A549 (cell line): ENCODE data around the gene M6PR. TPM values are rescaled to one million over a fixed set of nuclear protein-coding genes. Genes with fewer than 3 reads are reported as not detected.

Source experiments
- ATAC-seq, 2 experiments: fragments of 200-7000 bp in 1 of 2; fragments of >200 bp in 1 of 2; cut with Nextera tagmentation in 1 of 2; cut with Tn5 transposase in 1 of 2; 3 replicates each; pipeline versions ENCODE4 v1.8.0 to v1.9.1; 2018 to 2020; ENCODE audit warnings: mild to moderate bottlenecking in 1 of 2, moderate library complexity in 1 of 2
- CTCF ChIA-PET: fragments of 300-600 bp; sonication (Branson Sonifier 250); formaldehyde crosslinking; extraction: SDS; loops from one replicate; lab custom pipeline; 2021; ENCODE audit warnings: antibody characterized with exemption, inconsistent platforms; lab: Yijun Ruan, JAX
- POLR2A ChIA-PET: fragments of 350-600 bp; formaldehyde crosslinking; extraction: SDS; loops from one replicate; lab custom pipeline; 2021; ENCODE audit warnings: antibody characterized with exemption, inconsistent platforms; lab: Yijun Ruan, JAX
- DNase-seq, 2 experiments: peaks; one replicate each; pipeline versions ENCODE4 v3.0.0 to v3.0.0-alpha.2; 2011 to 2016; ENCODE audit warnings: low read depth in 1 of 2, low spot score in 1 of 2
- FAIRE-seq: peaks from 2 replicates; lab custom pipeline; 2011; peaks lifted over from hg19 to GRCh38; lab: Jason Lieb, UNC
- H3K27ac ChIP-seq, 2 experiments: fragments of >200 bp; sonication (Bioruptor Twin); formaldehyde crosslinking; 3 replicates each; pipeline ENCODE4 v1.5.1; 2016 to 2017
- H3K4me1 ChIP-seq: fragments of >200 bp; sonication (Bioruptor Twin); formaldehyde crosslinking; 3 replicates; pipeline ENCODE4 v1.6.1; 2016
- H3K4me2 ChIP-seq: fragments of >200 bp; sonication (Bioruptor Twin); formaldehyde crosslinking; 3 replicates; pipeline ENCODE4 v1.6.1; 2016
- H3K4me3 ChIP-seq: fragments of >200 bp; sonication (Bioruptor Twin); formaldehyde crosslinking; 3 replicates; pipeline ENCODE4 v1.5.1; 2016
- H3K9me3 ChIP-seq: fragments of >200 bp; sonication (Bioruptor Twin); formaldehyde crosslinking; 3 replicates; pipeline ENCODE4 v1.6.1; 2016
- BCL3 ChIP-seq: fragments of >200 bp; sonication (Bioruptor Twin); formaldehyde crosslinking; IDR thresholded peaks from 3 replicates; pipeline ENCODE4 v1.6.1; 2016
- BHLHE40 ChIP-seq: IDR thresholded peaks from 2 replicates; pipeline ENCODE4 v1.6.1; 2012; ENCODE audit warnings: low read depth, low read length, inconsistent platforms
- CBX2 ChIP-seq: fragments of 200-600 bp; sonication (generic); IDR thresholded peaks from 2 replicates; pipeline ENCODE4 v1.6.1; 2016; ENCODE audit warnings: low read depth, mild to moderate bottlenecking, borderline replicate concordance
- CBX8 ChIP-seq: fragments of 200-600 bp; sonication (generic); IDR thresholded peaks from 2 replicates; pipeline ENCODE4 v1.6.1; 2016
- CHD2 ChIP-seq: fragments of 150-350 bp; IDR thresholded peaks from 2 replicates; pipeline ENCODE4 v1.6.1; 2014; ENCODE audit warnings: low read length; ENCODE audit not compliant: partially characterized antibody
- CTCF ChIP-seq: fragments of >200 bp; sonication (Bioruptor Twin); formaldehyde crosslinking; IDR thresholded peaks from 3 replicates; pipeline ENCODE4 v1.5.1; 2016
- EHF ChIP-seq: fragments of 250-450 bp; sonication (Bioruptor Pico); IDR thresholded peaks from 2 replicates; pipeline ENCODE4 v1.5.0; 2020; ENCODE audit warnings: mild to moderate bottlenecking
- ELK1 ChIP-seq: fragments of 150-350 bp; IDR thresholded peaks from 2 replicates; pipeline ENCODE4 v1.6.1; 2014; ENCODE audit warnings: low read depth, mild to moderate bottlenecking, low read length
- EP300 ChIP-seq, 2 experiments: fragments of >200 bp; sonication (Bioruptor Twin); formaldehyde crosslinking; IDR thresholded peaks; 2 replicates in 1 of 2; 3 replicates in 1 of 2; pipeline ENCODE4 v1.6.1; 2016 to 2017
- FOSB ChIP-seq: fragments of 250-450 bp; sonication (Bioruptor Pico); IDR thresholded peaks from 2 replicates; pipeline ENCODE4 v1.5.0; 2020; ENCODE audit warnings: mild to moderate bottlenecking, moderate library complexity
- FOSL2 ChIP-seq, 2 experiments: fragments of 450-650 bp in 1 of 2; fragments of >200 bp in 1 of 2; sonication (Bioruptor Twin) in 1 of 2; formaldehyde crosslinking; IDR thresholded peaks; 2 replicates each; pipeline versions ENCODE4 v1.5.0 to v1.6.1; 2016 to 2020; ENCODE audit warnings: mild to moderate bottlenecking in 1 of 2, moderate library complexity in 1 of 2
- FOXS1 ChIP-seq: fragments of 250-450 bp; sonication (Bioruptor Pico); IDR thresholded peaks from 2 replicates; pipeline ENCODE4 v1.5.0; 2020; ENCODE audit warnings: mild to moderate bottlenecking, moderate library complexity
- HEYL ChIP-seq: fragments of 250-450 bp; sonication (Bioruptor Pico); IDR thresholded peaks from 2 replicates; pipeline ENCODE4 v1.8.0; 2021; ENCODE audit warnings: mild to moderate bottlenecking, moderate library complexity
- JUN ChIP-seq, 2 experiments: fragments of >200 bp; sonication (Bioruptor Twin); formaldehyde crosslinking; IDR thresholded peaks; 2 replicates in 1 of 2; 3 replicates in 1 of 2; pipeline ENCODE4 v1.6.1; 2016 to 2017
- NFE2L2 ChIP-seq: fragments of 150-350 bp; conservative IDR thresholded peaks from 2 replicates; pipeline ENCODE4 v1.6.1; 2014; ENCODE audit warnings: low read length
- NPAS2 ChIP-seq: fragments of 250-450 bp; sonication (Bioruptor Pico); IDR thresholded peaks from 2 replicates; pipeline ENCODE4 v1.8.0; 2022; ENCODE audit warnings: mild to moderate bottlenecking, moderate library complexity, borderline replicate concordance
- NR3C1 ChIP-seq: fragments of >200 bp; sonication (Bioruptor Twin); formaldehyde crosslinking; IDR thresholded peaks from 3 replicates; pipeline ENCODE4 v1.6.1; 2017
- POLR2AphosphoS2 ChIP-seq: conservative IDR thresholded peaks from 2 replicates; pipeline ENCODE4 v1.6.1; 2012; ENCODE audit warnings: low read length, improper control_type of control experiment, inconsistent platforms
- RAD21 ChIP-seq, 2 experiments: fragments of >200 bp in 1 of 2; sonication (Bioruptor Twin) in 1 of 2; formaldehyde crosslinking in 1 of 2; IDR thresholded peaks in 1 of 2; conservative IDR thresholded peaks in 1 of 2; 2 replicates in 1 of 2; 3 replicates in 1 of 2; pipeline ENCODE4 v1.6.1; 2012 to 2018; ENCODE audit warnings: inconsistent platforms in 1 of 2
- SMC3 ChIP-seq: fragments of >200 bp; sonication (Bioruptor Twin); formaldehyde crosslinking; IDR thresholded peaks from 3 replicates; pipeline ENCODE4 v1.6.1; 2018; ENCODE audit warnings: inconsistent platforms
- TFCP2L1 ChIP-seq: fragments of 250-450 bp; sonication (Bioruptor Pico); IDR thresholded peaks from 2 replicates; pipeline ENCODE4 v1.5.0; 2021; ENCODE audit warnings: mild to moderate bottlenecking
- TP53 ChIP-seq: fragments of 250-450 bp; sonication (Bioruptor Pico); IDR thresholded peaks from 2 replicates; pipeline ENCODE4 v1.5.0; 2021; ENCODE audit warnings: mild to moderate bottlenecking, moderate library complexity
- USF2 ChIP-seq: fragments of 450-650 bp; IDR thresholded peaks from 2 replicates; pipeline ENCODE4 v1.6.1; 2014; ENCODE audit warnings: antibody characterized with exemption
- ZC3H11A ChIP-seq: fragments of 450-650 bp; IDR thresholded peaks from 2 replicates; pipeline ENCODE4 v1.6.1; 2014; ENCODE audit warnings: antibody characterized with exemption, mild to moderate bottlenecking
- ZNF302 ChIP-seq: fragments of 250-450 bp; sonication (Bioruptor Pico); IDR thresholded peaks from 2 replicates; pipeline ENCODE4 v1.9.0; 2021; ENCODE audit warnings: inconsistent platforms, mild to moderate bottlenecking, moderate library complexity
- WGBS: methylation state at CpG from one replicate; pipeline ENCODE4 v1.1.6; 2017; ENCODE audit errors: missing lambda C conversion rate; 5-methylcytosine and 5-hydroxymethylcytosine counted together
- polyA plus RNA-seq, 4 experiments: library from polyadenylated mRNA; depleted of rRNA in 3 of 4; stranded (reverse); fragments of >200 nt; fragmentation: RNase III in 1 of 4; extraction: RNeasy Plus Mini Kit Qiagen cat#74134 plus additional on column Dnase treatment in 1 of 4; gene quantifications; 2 replicates in 3 of 4; 3 replicates in 1 of 4; pipeline ENCODE4 v1.2.3, GENCODE V29; 2011 to 2017
- TF ChIP-seq, protein P1 (sequence below): IDR thresholded peaks from 2 replicates; pipeline ENCODE4 v1.6.1; 2012
- TF ChIP-seq, protein P2 (sequence below): fragments of >200 bp; sonication (Bioruptor Twin); formaldehyde crosslinking; IDR thresholded peaks from 2 replicates; pipeline ENCODE4 v1.6.1; 2016
- TF ChIP-seq, protein P3 (sequence below): fragments of 200-600 bp; sonication (generic); IDR thresholded peaks from 2 replicates; pipeline ENCODE4 v1.6.1; 2016; ENCODE audit warnings: antibody characterized with exemption, mild to moderate bottlenecking, moderate library complexity

Gene M6PR
- polyA plus RNA-seq, 2 of the 4 experiments (the other 2 are of a cell fraction) = 162 to 187 TPM

DNA sequence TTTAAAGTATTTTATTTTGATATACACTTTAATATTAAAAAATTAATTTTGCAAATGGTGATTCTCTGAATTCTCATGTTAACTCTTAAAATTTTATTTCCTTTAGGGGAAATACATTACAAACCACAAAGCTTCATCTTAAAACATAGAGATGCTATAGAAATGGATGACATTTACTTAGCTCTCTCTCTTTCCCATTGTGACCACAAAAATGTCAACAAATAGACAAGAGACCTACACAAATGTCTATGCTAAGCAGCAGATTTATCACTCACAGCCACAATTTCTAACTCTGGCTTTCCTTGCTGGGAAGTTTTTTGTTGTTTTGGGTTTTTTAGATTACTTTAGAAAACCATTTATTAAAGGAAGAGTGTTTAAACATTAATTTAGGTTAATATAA is 55.1 kb downstream of the M6PR start:
- TF ChIP-seq NR3C1 (no peak), POLR2AphosphoS2 (no peak), SMC3 (no peak), TP53 (no peak), EHF (CRISPR knock-in tag) (no peak), BHLHE40 (no peak), NFE2L2 (no peak), EP300 (IDR thresholded peaks at IDR 0.05) (no peak), FOXS1 (CRISPR knock-in tag) (no peak), FOSB (CRISPR knock-in tag) (no peak)
- TF ChIP-seq, protein P1, sequence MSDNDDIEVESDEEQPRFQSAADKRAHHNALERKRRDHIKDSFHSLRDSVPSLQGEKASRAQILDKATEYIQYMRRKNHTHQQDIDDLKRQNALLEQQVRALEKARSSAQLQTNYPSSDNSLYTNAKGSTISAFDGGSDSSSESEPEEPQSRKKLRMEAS = no peak
- TF ChIP-seq, protein P2, sequence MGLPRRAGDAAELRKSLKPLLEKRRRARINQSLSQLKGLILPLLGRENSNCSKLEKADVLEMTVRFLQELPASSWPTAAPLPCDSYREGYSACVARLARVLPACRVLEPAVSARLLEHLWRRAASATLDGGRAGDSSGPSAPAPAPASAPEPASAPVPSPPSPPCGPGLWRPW = no peak
- TF ChIP-seq, protein P3, sequence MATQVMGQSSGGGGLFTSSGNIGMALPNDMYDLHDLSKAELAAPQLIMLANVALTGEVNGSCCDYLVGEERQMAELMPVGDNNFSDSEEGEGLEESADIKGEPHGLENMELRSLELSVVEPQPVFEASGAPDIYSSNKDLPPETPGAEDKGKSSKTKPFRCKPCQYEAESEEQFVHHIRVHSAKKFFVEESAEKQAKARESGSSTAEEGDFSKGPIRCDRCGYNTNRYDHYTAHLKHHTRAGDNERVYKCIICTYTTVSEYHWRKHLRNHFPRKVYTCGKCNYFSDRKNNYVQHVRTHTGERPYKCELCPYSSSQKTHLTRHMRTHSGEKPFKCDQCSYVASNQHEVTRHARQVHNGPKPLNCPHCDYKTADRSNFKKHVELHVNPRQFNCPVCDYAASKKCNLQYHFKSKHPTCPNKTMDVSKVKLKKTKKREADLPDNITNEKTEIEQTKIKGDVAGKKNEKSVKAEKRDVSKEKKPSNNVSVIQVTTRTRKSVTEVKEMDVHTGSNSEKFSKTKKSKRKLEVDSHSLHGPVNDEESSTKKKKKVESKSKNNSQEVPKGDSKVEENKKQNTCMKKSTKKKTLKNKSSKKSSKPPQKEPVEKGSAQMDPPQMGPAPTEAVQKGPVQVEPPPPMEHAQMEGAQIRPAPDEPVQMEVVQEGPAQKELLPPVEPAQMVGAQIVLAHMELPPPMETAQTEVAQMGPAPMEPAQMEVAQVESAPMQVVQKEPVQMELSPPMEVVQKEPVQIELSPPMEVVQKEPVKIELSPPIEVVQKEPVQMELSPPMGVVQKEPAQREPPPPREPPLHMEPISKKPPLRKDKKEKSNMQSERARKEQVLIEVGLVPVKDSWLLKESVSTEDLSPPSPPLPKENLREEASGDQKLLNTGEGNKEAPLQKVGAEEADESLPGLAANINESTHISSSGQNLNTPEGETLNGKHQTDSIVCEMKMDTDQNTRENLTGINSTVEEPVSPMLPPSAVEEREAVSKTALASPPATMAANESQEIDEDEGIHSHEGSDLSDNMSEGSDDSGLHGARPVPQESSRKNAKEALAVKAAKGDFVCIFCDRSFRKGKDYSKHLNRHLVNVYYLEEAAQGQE = no peak
- TF ChIP-seq, all 56 proteins: peak for 0
- FAIRE-seq (no peak), ATAC-seq (no peak), DNase-seq (no peak)
- Histone ChIP-seq H3K4me2 (no peak overlapping the region), H3K4me1 (no peaks in the 10 kb centered on the region), H3K4me3 (no peak overlapping the region), H3K27ac (no peak overlapping the region), H3K9me3 (no peaks in the 10 kb centered on the region)
- POLR2A ChIA-PET = no interaction called here
- CTCF ChIA-PET = interaction anchor here (0.6 kb wide), 1 partner anchor 237 kb away, joined by 3 read pairs; no protein-coding TSS in a partner anchor

GRCh38 chr12:8891976-8892375 is 57.5 kb downstream of the M6PR start:
- ChIA-PET CTCF (interaction anchor here (0.6 to 3.2 kb wide), 4 partner anchors 12 to 215 kb away, joined by 3 to 45 read pairs (median 13); no protein-coding TSS in a partner anchor), POLR2A (no interaction called here)
- WGBS = 83% methylated on average over 3 of the region's 3 CpGs

More at GRCh38 chr12:8891976-8892375, 57.5 kb downstream of the M6PR start:
- Histone ChIP-seq H3K4me2 (no peak overlapping the region), H3K27ac (no peak overlapping the region), H3K4me3 (no peak overlapping the region)
- no peak for FAIRE-seq
- no peak for DNase-seq
- TF ChIP-seq ELK1 = no peak
- TF ChIP-seq FOSL2 (IDR thresholded peaks at IDR 0.05) = no peak
- TF ChIP-seq FOSL2 (CRISPR knock-in tag; IDR thresholded peaks at IDR 0.05) = no peak
- TF ChIP-seq CBX2 = no peak
- no peak for TF ChIP-seq USF2
- TF ChIP-seq NPAS2 (CRISPR knock-in tag) = no peak
- TF ChIP-seq EHF (CRISPR knock-in tag) = no peak
- no peak for TF ChIP-seq POLR2AphosphoS2
- TF ChIP-seq CHD2 = no peak
- no peak for TF ChIP-seq ZC3H11A
- no peak for TF ChIP-seq ZNF302 (CRISPR knock-in tag)
- no peak for TF ChIP-seq RAD21 (conservative IDR thresholded peaks at IDR 0.05 in 1 of 2, IDR thresholded peaks at IDR 0.05 in 1 of 2)
- no peak for TF ChIP-seq HEYL
- no peak for TF ChIP-seq JUN (IDR thresholded peaks at IDR 0.05)
- no peak for TF ChIP-seq TFCP2L1
- TF ChIP-seq CBX8 = no peak
- no peak for TF ChIP-seq BCL3
- TF ChIP-seq CTCF = no peak
- TF ChIP-seq, all 56 proteins: peak for 0
- no peaks in the 10 kb centered on the region for H3K4me1 ChIP-seq
- no peak for ATAC-seq
- no peaks in the 10 kb centered on the region for H3K9me3 ChIP-seq
